Muscle of leg (tissue), 11 donors: Measurements from ENCODE around the gene KRTAP10-4. TPM values are rescaled to one million over a fixed set of nuclear protein-coding genes. Genes with fewer than 3 reads are reported as not detected.
"Not testable (repeated sequence)": the region's sequence is repeated elsewhere in the genome, so short reads cannot be mapped to it uniquely, and the experiment has no call there.

ENCODE experiments used
- DNase-seq: peaks from one replicate; pipeline ENCODE4 v3.0.0; 2013
- H3K27ac ChIP-seq: one replicate; pipeline ENCODE4 v1.5.1; 2013; ENCODE audit warnings: mild to moderate bottlenecking, low read length, control low read depth
- H3K27me3 ChIP-seq: one replicate; pipeline ENCODE4 v1.6.1; 2013; ENCODE audit warnings: low read length; ENCODE audit not compliant: control insufficient read depth, insufficient read depth
- H3K36me3 ChIP-seq: one replicate; pipeline ENCODE4 v1.6.1; 2013; ENCODE audit warnings: low read length; ENCODE audit not compliant: control insufficient read depth, insufficient read depth
- H3K4me1 ChIP-seq: one replicate; pipeline ENCODE4 v1.6.1; 2013; ENCODE audit warnings: low read length; ENCODE audit not compliant: control insufficient read depth, insufficient read depth
- H3K4me3 ChIP-seq: one replicate; pipeline ENCODE4 v1.5.1; 2013; ENCODE audit warnings: low read length, control low read depth
- H3K9me3 ChIP-seq: replicated peaks from 2 replicates; pipeline ENCODE4 v1.6.1; 2013; ENCODE audit warnings: low read depth, low read length; ENCODE audit not compliant: control insufficient read depth
- WGBS: methylation state at CpG from one replicate; pipeline ENCODE4 v1.1.5; 2013; ENCODE audit warnings: missing lambda C conversion rate; ENCODE audit not compliant: insufficient coverage; 5-methylcytosine and 5-hydroxymethylcytosine counted together
- polyA plus RNA-seq, 8 donors: library from polyadenylated mRNA; unstranded; fragments of 120-200 nt; gene quantifications; one replicate each; pipeline versions ENCODE4 v1.2.1 to v1.2.3, GENCODE V29; 2013; ENCODE audit warnings: inconsistent platforms in 1 of 8, low replicate concordance in 1 of 8; ENCODE audit not compliant: insufficient read length in 8 of 8, insufficient read depth in 1 of 8
- total RNA-seq: library from RNA; stranded (reverse); fragments of 120-200 nt; gene quantifications from one replicate; pipeline ENCODE4 v1.2.4, GENCODE V29; 2013

Gene KRTAP10-4
- total and polyA plus RNA-seq, 9 donors = not detected

DNA sequence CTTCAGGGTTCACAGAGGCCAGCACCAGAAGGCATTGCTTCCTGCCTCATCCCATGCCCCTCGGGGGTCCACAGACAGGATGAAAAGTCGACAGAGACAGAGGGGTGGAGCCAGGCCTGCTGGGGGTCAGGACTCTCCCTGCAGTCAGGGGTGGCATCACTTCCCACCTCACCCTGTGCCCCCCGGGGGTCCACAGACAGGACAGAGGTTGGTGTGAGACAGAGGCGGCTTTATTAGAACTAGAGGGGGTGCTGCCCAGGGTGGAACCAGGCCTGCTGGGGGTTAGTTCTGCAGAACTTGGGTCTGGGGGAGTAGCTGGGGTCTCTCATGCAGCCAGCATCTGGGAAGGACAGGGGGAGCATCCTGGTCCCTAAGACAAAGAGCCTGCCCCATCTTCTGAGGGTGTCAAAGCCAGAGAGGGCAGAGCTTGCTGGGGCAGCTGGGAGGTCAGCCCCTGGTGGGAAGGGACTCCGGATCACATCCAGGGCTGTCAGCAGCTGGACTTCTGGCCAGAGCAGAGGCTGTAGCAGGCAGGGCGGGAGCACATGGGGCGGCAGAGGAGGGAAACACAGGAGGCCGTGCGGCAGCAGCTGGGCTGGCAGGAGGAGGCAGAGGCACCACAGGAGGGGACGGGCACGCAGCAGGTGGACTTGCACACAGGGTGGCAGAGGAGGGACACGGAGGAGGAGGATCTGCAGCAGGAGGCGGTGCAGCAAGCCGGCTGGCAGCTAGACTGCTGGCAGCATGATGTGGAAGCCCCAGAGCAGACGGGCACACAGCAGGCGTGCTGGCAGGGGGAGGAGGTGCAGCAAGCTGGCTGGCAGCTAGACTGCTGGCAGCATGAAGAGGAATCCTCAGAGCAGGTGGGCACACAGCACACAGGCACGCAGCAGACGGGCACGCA, 17.6 kb downstream of the KRTAP10-4 start:
- not testable (repeated sequence) for DNase-seq, H3K36me3 ChIP-seq, H3K27ac ChIP-seq, H3K9me3 ChIP-seq, H3K27me3 ChIP-seq, H3K4me3 ChIP-seq
- WGBS = 53% methylated on average over 13 of the region's 19 CpGs
- peaks cover 16% of the 10 kb centered on the region for H3K4me1 ChIP-seq

DNA sequence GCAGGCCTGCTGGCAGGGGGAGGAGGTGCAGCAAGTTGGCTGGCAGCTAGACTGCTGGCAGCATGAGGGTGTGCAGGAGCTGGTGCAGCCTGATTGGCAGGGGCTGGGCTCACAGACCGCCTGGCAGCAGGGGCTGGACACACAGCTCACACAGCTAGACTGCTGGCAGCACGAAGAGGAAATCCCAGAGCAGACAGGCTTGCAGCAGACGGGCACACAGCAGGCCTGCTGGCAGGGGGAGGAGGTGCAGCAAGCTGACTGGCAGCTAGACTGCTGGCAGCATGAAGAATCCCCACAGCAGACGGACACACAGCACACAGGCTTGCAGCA, 18.2 kb downstream of the KRTAP10-4 start:
- not testable (repeated sequence) for DNase-seq, H3K4me3 ChIP-seq, H3K9me3 ChIP-seq, H3K27me3 ChIP-seq, H3K36me3 ChIP-seq, H3K27ac ChIP-seq
- WGBS = no CpG with 5 or more reads among the region's 4 CpGs
- H3K4me1 ChIP-seq = peaks cover 16% of the 10 kb centered on the region

DNA sequence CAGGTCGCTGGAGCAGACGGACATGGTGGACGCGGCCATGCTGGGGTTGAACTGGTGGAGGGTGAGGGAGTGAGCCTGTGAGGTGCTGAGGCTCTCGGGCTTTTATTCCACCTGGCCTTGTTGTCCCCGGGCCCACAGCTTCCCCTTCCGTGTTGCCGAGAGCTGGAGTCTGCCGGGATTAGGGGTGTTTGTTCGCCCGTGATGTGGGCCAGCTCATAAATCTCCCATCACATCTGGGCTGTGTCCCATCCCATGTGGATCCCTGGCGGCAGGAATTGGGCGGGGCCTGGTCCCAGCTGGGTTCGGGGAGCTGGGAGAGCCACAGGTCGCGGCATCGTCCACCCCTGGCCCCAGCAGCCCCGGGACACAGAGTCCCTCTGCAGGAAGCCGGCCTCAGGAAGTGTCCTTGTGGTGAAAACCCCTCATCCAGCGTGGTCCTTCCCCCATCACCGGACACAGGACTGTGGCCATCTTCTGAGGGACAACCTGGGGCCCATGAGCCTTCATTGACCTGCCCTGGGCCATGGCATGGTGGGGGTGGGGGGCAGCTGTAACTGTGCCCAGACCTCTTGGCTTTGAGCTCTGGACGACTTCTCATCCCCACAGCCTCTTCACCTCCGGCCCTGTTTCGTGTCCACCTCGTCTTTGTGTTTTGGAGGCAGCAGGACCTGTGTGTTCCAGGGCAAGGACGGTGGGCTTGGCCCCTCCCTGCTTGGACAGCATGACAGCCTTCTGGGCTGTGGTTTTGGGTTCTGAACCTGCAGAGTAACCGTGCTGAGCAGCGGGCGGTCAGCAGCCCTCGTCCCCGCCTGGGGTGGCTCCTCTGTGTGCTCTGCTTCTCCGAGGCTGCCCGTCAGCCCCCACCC, 19.1 kb downstream of the KRTAP10-4 start, which contains the start of gene KRTAP10-6:
TSS of gene KRTAP10-6 (minus strand) at position 60 of the 866 bp plus-strand sequence. CDS start at position 39, 21 bp downstream.
- 49% methylated on average over 26 of the region's 33 CpGs for WGBS
- no peaks in the 10 kb centered on the region for H3K36me3 ChIP-seq
- H3K4me1 ChIP-seq = peaks cover 16% of the 10 kb centered on the region
- no peak for DNase-seq
- no peaks in the 10 kb centered on the region for H3K9me3 ChIP-seq
- no peak within 1 kb of the TSS for H3K27ac ChIP-seq
- no peak within 1 kb of the TSS for H3K4me3 ChIP-seq
- H3K27me3 ChIP-seq = no peaks in the 10 kb centered on the region

DNA sequence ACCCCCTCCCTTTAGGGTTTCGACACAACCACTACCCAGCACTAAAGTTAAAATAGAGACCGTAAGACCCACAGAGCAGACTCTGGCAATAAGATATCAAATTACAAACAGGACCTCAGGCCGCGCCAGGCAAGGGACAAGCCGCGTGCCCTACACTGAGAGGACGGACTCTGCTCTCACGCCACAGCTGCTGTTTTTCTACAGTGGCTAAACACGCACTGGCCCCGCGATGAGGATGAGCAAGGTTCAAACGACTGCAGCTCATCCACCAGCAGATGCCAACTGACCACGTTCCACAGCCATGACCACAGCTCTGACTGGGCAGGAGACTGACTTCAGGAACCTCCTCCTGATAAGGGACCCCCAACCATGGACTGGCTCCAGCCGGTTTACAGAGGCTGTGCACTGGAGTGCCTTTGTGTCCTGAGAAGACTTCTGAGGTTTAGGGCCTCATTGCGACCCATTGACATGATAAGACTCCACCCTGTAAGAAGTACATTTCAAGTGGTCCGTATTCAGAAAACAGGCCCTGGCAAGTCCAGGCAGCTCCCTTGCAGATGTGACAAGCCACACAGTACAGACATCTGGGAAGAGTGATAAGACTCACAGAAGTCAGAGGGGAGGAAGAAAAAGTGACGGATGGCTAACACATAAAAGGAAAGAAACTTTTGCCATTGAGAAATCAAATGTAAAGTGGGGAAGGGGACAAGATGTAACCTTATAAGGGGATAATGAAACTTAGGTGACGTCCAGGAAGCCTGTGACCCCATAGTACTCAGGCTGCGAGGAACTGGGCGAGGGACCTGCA, 20.3 kb downstream of the KRTAP10-4 start:
- H3K27me3 ChIP-seq = peaks cover 4% of the 10 kb centered on the region
- peaks cover 16% of the 10 kb centered on the region for H3K4me1 ChIP-seq
- H3K27ac ChIP-seq = no peak overlapping the region
- 38% methylated on average over 16 of the region's 20 CpGs for WGBS
- no peaks in the 10 kb centered on the region for H3K9me3 ChIP-seq
- peak; percentile 22 for DNase-seq
- no peaks in the 10 kb centered on the region for H3K36me3 ChIP-seq
- no peak overlapping the region for H3K4me3 ChIP-seq

DNA sequence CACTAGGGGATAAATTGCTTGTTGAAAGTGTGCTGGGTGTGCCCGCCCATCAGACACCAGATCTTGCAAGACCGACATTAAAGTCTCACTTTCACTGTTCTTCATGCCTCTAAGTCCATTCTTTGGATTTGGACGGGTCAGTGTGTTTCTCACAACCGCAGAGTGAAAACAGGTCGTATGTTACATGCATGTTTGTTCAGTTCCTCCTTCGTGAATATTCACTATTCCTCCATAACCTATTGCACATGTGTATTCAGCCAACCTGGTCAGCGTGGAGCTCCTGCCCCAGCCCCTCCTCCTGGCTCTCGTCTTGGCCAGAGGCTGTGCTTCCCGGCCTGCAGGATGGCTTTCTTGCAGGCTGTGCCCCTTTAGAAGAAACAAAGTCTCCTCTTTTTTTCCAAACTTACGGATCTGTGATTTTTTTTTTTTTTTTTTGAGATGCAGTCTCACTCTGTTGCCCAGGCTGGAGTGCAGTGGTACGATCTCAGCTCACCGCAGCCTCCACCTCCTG, 20.9 kb downstream of the KRTAP10-4 start:
- Histone ChIP-seq H3K36me3 (no peaks in the 10 kb centered on the region), H3K9me3 (no peaks in the 10 kb centered on the region), H3K4me1 (peaks cover 16% of the 10 kb centered on the region), H3K27me3 (peaks cover 4% of the 10 kb centered on the region), H3K27ac (no peak overlapping the region), H3K4me3 (no peak overlapping the region)
- WGBS = 50% methylated on average over 6 of the region's 12 CpGs
- DNase-seq = no peak

DNA sequence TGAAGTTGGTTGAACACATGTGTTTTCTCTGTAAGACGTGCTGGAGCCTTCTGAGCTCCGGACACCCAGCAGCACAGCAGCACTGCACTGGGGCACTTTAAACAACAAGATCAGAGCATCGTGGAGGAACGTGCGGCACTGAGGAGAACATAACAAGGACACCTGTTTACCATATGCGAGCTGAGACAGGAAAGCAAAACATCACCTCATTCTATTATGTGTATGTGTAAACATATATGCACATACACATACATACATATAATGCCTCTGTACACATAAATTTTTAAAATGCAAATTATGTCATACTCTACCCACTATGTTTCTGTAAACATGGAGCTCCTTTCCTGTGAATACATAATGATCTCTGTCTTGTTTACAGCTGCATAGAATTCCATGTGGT, 22.0 kb downstream of the KRTAP10-4 start:
- DNase-seq = no peak
- Histone ChIP-seq H3K4me3 (no peak overlapping the region), H3K4me1 (peaks cover 16% of the 10 kb centered on the region), H3K36me3 (no peaks in the 10 kb centered on the region), H3K9me3 (no peaks in the 10 kb centered on the region), H3K27ac (no peak overlapping the region), H3K27me3 (peaks cover 4% of the 10 kb centered on the region)
- WGBS = 40% methylated on average over 1 of the region's 6 CpGs

DNA sequence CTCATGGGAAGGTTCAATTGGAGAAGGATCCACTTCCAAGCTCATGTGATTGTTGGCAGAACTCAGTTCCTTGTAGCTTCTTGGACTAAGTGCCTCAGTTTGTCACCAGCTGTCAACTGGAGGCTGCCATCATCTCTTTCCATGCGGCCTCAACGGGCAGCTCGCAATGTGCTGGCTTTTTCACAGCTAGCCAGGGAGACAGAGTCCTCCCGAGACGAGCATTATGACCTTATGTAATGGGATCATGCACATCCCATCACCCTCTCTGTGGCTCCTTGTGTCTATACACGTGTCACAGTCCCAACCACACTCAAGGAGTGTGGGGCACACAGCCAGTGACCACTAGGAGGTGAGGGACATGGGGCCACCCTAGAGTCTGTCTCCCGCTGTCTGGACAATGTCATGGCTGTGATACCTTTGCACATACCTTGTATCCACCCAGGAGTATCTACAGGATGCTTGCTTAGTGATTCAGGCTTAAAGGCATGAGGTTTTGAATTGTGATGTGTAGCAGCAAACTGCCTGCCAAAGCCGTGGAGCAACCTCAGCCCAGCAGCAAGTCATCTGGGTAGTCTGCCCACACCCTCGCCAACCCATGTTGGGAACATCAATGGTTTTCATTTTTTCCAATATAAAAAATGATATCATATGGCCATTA, 22.7 kb downstream of the KRTAP10-4 start:
- H3K27me3 ChIP-seq = peaks cover 4% of the 10 kb centered on the region
- DNase-seq = no peak
- no peak overlapping the region for H3K27ac ChIP-seq
- no peak overlapping the region for H3K4me3 ChIP-seq
- WGBS = 74% methylated on average over 4 of the region's 9 CpGs
- H3K9me3 ChIP-seq = no peaks in the 10 kb centered on the region
- H3K36me3 ChIP-seq = no peaks in the 10 kb centered on the region
- H3K4me1 ChIP-seq = peaks cover 16% of the 10 kb centered on the region

DNA sequence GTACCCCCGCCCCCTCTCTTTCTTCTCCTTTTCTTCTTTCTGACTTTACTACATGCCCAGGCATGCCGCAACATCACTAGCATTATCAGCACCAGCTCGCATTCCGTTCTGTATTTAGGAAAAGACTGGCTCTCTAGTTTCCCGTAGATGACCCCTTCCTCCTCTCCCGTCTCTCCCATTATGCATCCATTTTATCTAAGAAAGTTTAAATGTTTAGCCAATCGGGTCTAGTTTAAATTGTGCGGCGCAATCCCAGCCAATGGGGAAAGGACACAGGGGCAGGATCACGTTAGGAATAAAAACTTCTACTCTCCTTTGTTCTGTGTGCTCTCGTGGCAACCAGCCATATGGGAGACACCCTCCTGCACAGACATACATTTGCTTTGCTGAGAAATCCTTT, 24.5 kb downstream of the KRTAP10-4 start:
- Histone ChIP-seq H3K27me3 (peaks cover 4% of the 10 kb centered on the region), H3K27ac (no peak overlapping the region), H3K4me3 (no peak overlapping the region), H3K36me3 (no peaks in the 10 kb centered on the region), H3K9me3 (no peaks in the 10 kb centered on the region), H3K4me1 (peaks cover 12% of the 10 kb centered on the region)
- 86% methylated on average over 5 of the region's 11 CpGs for WGBS
- no peak for DNase-seq

DNA sequence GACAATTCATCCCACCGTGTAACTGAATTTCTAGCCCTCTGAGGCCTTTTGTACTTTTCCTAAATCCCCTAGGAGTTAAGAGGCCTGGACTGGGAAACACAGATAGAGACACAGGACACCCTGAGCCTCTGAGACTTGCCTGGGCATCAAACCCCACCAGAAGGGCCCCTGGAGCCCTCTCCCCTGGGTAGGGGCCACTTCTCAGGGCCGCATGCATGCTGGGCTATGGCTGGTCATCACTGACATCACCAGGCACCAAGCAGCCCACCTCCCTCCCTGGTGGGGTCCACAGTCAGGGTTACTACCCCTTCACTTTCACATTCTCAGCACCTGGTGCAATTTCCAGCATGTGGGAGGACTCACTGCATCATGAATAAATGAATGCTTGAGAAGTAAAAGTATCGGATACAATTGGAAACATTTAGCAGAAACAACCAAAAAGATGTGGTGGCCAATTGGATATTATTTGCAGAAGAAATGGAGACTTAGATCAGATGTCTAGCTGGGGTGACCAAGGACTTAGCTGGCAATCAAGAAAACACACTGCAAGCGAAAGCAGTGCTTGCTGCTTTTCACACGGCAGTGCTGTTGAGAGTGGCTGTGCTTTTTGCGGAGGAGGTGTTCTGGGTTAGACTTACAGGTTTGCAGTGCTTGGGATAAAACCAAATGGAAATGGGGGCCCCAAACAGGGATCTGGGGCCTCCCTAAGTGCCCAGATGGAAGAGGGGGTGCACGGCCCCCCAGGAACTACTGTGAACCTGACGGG, 25.9 kb downstream of the KRTAP10-4 start:
- no peak overlapping the region for H3K4me3 ChIP-seq
- DNase-seq = no peak
- 85% methylated on average over 5 of the region's 8 CpGs for WGBS
- H3K9me3 ChIP-seq = no peaks in the 10 kb centered on the region
- no peaks in the 10 kb centered on the region for H3K36me3 ChIP-seq
- H3K27ac ChIP-seq = no peak overlapping the region
- H3K27me3 ChIP-seq = peaks cover 9% of the 10 kb centered on the region
- peaks cover 3% of the 10 kb centered on the region for H3K4me1 ChIP-seq
